SK-N-SH (cell line): ENCODE results near the gene PRG3. TPM values are rescaled to one million over a fixed set of nuclear protein-coding genes. Genes with fewer than 3 reads are reported as not detected.

ENCODE experiments used
- CTCF ChIA-PET: fragments of 300-600, 350-600 bp; formaldehyde crosslinking; extraction: SDS; loops from one replicate; lab custom pipeline; 2021; lab: Yijun Ruan, JAX
- POLR2A ChIA-PET: fragments of 350-600 bp; sonication (Branson Sonifier 250); formaldehyde crosslinking; extraction: SDS; loops from one replicate; lab custom pipeline; 2020; ENCODE audit warnings: antibody characterized with exemption, inconsistent platforms; lab: Yijun Ruan, JAX
- DNase-seq: peaks from one replicate; pipeline ENCODE4 v3.0.0; 2012
- H2AFZ ChIP-seq: fragments of 200-600 bp; sonication (generic); 2 replicates; pipeline ENCODE4 v1.8.1; 2016; ENCODE audit warnings: antibody characterized with exemption, mild to moderate bottlenecking, low read depth
- H3F3A ChIP-seq: fragments of 200-600 bp; sonication (generic); replicated peaks from 2 replicates; pipeline ENCODE3; 2016; ENCODE audit warnings: antibody characterized with exemption, mild to moderate bottlenecking; ENCODE audit not compliant: insufficient read depth
- H3K27ac ChIP-seq, 2 experiments: fragments of 200-500 bp in 1 of 2; fragments of 200-600 bp in 1 of 2; sonication (Bioruptor generic) in 1 of 2; sonication (generic), shearing (Covaris generic) in 1 of 2; 2 replicates each; pipeline versions ENCODE4 v1.5.1 to v1.6.1; 2014 to 2016; ENCODE audit warnings: low read depth in 2 of 2, inconsistent platforms in 1 of 2, low read length in 1 of 2, mild to moderate bottlenecking in 1 of 2, mixed read lengths in 1 of 2
- H3K27me3 ChIP-seq: fragments of 200-600 bp; sonication (generic), shearing (Covaris generic); 2 replicates; pipeline ENCODE4 v1.6.1; 2016; ENCODE audit warnings: mixed run types; ENCODE audit not compliant: insufficient read depth
- H3K36me3 ChIP-seq, 2 experiments: fragments of 200-500 bp in 1 of 2; fragments of 200-600 bp in 1 of 2; sonication (Bioruptor generic) in 1 of 2; sonication (generic) in 1 of 2; replicated peaks in 1 of 2; 2 replicates each; pipeline versions ENCODE3 to v1.5.1; 2014 to 2016; ENCODE audit warnings: low read length in 1 of 2, mild to moderate bottlenecking in 1 of 2; ENCODE audit not compliant: insufficient read depth in 2 of 2, control insufficient read depth in 1 of 2
- H3K4me1 ChIP-seq, 2 experiments: fragments of 200-500 bp in 1 of 2; fragments of 200-600 bp in 1 of 2; sonication (Bioruptor generic) in 1 of 2; sonication (generic), shearing (Covaris generic) in 1 of 2; 2 replicates each; pipeline versions ENCODE4 v1.5.1 to v1.6.1; 2014 to 2016; ENCODE audit warnings: low read depth in 1 of 2, low read length in 1 of 2, mixed run types in 1 of 2; ENCODE audit not compliant: insufficient read depth in 2 of 2, control insufficient read depth in 1 of 2
- H3K4me2 ChIP-seq: fragments of 200-600 bp; sonication (generic), shearing (Covaris generic); 2 replicates; pipeline ENCODE4 v1.6.1; 2017; ENCODE audit warnings: mixed run types
- H3K4me3 ChIP-seq, 2 experiments: fragments of 200-500 bp in 1 of 2; fragments of 200-600 bp in 1 of 2; sonication (Bioruptor generic) in 1 of 2; sonication (generic), shearing (Covaris generic) in 1 of 2; 2 replicates each; pipeline versions ENCODE4 v1.5.1 to v1.8.1; 2014 to 2016; ENCODE audit warnings: low read depth in 2 of 2, inconsistent platforms in 1 of 2, low read length in 1 of 2, mild to moderate bottlenecking in 1 of 2, mixed read lengths in 1 of 2, moderate library complexity in 1 of 2
- H3K79me2 ChIP-seq: fragments of 200-600 bp; sonication (generic); 2 replicates; pipeline ENCODE4 v1.8.1; 2017; ENCODE audit warnings: mild to moderate bottlenecking; ENCODE audit not compliant: insufficient read depth
- H3K9ac ChIP-seq: fragments of 200-600 bp; sonication (generic); 2 replicates; pipeline ENCODE4 v1.6.1; 2017; ENCODE audit warnings: mixed run types
- H3K9me2 ChIP-seq: fragments of 200-600 bp; sonication (generic); 2 replicates; pipeline ENCODE4 v1.6.1; 2017; ENCODE audit warnings: mixed run types
- H3K9me3 ChIP-seq: fragments of 200-600 bp; sonication (generic); 2 replicates; pipeline ENCODE4 v1.6.1; 2017; ENCODE audit warnings: mixed run types, mild to moderate bottlenecking, moderate library complexity
- H4K20me1 ChIP-seq: fragments of 200-600 bp; sonication (generic); 2 replicates; pipeline ENCODE4 v1.6.1; 2017; ENCODE audit warnings: mild to moderate bottlenecking, mixed run types; ENCODE audit not compliant: insufficient read depth
- ELF1 ChIP-seq: IDR thresholded peaks from 2 replicates; pipeline ENCODE4 v1.4.0; 2012
- FOSL2 ChIP-seq: IDR thresholded peaks from 2 replicates; pipeline ENCODE4 v1.4.0; 2012; ENCODE audit warnings: low read depth, mild to moderate bottlenecking, moderate library complexity, borderline replicate concordance
- FOXJ3 ChIP-seq: sonication (generic); formaldehyde crosslinking; IDR thresholded peaks from 2 replicates; pipeline ENCODE4 v1.5.1; 2020; ENCODE audit warnings: mild to moderate bottlenecking, missing genetic modification reagents
- GATA2 ChIP-seq: sonication (generic); formaldehyde crosslinking; IDR thresholded peaks from 2 replicates; pipeline ENCODE4 v1.5.0; 2020; ENCODE audit warnings: mild to moderate bottlenecking, missing genetic modification reagents
- MXI1 ChIP-seq: IDR thresholded peaks from 2 replicates; pipeline ENCODE4 v1.6.1; 2012; ENCODE audit warnings: mild to moderate bottlenecking, low read depth, low read length, improper control_type of control experiment
- NRF1 ChIP-seq: IDR thresholded peaks from 2 replicates; pipeline ENCODE4 v1.6.1; 2012; ENCODE audit warnings: low read depth, mild to moderate bottlenecking, low read length
- POLR2AphosphoS5 ChIP-seq: IDR thresholded peaks from 2 replicates; pipeline ENCODE4 v1.6.1; 2012; ENCODE audit warnings: low read depth, low read length
- RCOR1 ChIP-seq: fragments of 150-350 bp; IDR thresholded peaks from 2 replicates; pipeline ENCODE4 v1.6.1; 2017; ENCODE audit warnings: antibody characterized with exemption, low read length
- REST ChIP-seq: IDR thresholded peaks from 2 replicates; pipeline ENCODE4 v1.6.1; 2012; ENCODE audit warnings: mild to moderate bottlenecking, low read depth, low read length, moderate library complexity
- RFX5 ChIP-seq: IDR thresholded peaks from 2 replicates; pipeline ENCODE4 v1.6.1; 2012; ENCODE audit warnings: mild to moderate bottlenecking, improper control_type of control experiment, low read length
- SMC3 ChIP-seq: IDR thresholded peaks from 2 replicates; pipeline ENCODE4 v1.6.1; 2012; ENCODE audit warnings: low read depth, low read length, improper control_type of control experiment
- TAF1 ChIP-seq: IDR thresholded peaks from 2 replicates; pipeline ENCODE4 v1.6.1; 2012; ENCODE audit warnings: low read depth, mild to moderate bottlenecking, low read length, moderate library complexity, borderline replicate concordance
- TCF12 ChIP-seq: IDR thresholded peaks from 2 replicates; pipeline ENCODE4 v1.4.0; 2012
- WGBS: methylation state at CpG from one replicate; pipeline ENCODE4 v1.1.6; 2017; ENCODE audit warnings: low lambda C conversion rate; 5-methylcytosine and 5-hydroxymethylcytosine counted together
- polyA plus RNA-seq, 3 experiments: library from polyadenylated mRNA; depleted of rRNA; stranded (reverse); fragments of >200 nt; gene quantifications; 2 replicates each; pipeline ENCODE4 v1.2.3, GENCODE V29; 2012
- TF ChIP-seq, protein P1 (sequence below): IDR thresholded peaks from 2 replicates; pipeline ENCODE4 v1.4.0; 2012; ENCODE audit warnings: low read depth, borderline replicate concordance

The PRG3 gene
- polyA plus RNA-seq, 1 of the 3 experiments (the other 2 are of a cell fraction), result not detected

GRCh38 chr11:57368106-57368844 lies 12.7 kb downstream of the PRG3 start:
- no peaks in the 10 kb centered on the region for H3K9me2 ChIP-seq
- H3K4me2 ChIP-seq, result no peak overlapping the region
- DNase-seq, result no peak
- H3K4me3 ChIP-seq, result no peak overlapping the region
- no peak overlapping the region for H3K9ac ChIP-seq
- no peak for TF ChIP-seq RCOR1
- no peak for TF ChIP-seq RFX5
- no peak for TF ChIP-seq FOXJ3 (CRISPR knock-in tag)
- no peak for TF ChIP-seq POLR2AphosphoS5
- no peak for TF ChIP-seq TCF12
- no peak for TF ChIP-seq FOSL2
- TF ChIP-seq REST, result no peak
- TF ChIP-seq SMC3, result no peak
- TF ChIP-seq GATA2 (CRISPR knock-in tag), result no peak
- TF ChIP-seq NRF1, result no peak
- TF ChIP-seq MXI1, result no peak
- TF ChIP-seq, all 33 proteins: peak for 0
- Histone ChIP-seq H4K20me1 (no peaks in the 10 kb centered on the region), H3F3A (no peaks in the 10 kb centered on the region), H3K27me3 (0 out of 2 replicates have a peak, but pooled peaks cover 8% of the 10 kb centered on the region), H3K9me3 (no peaks in the 10 kb centered on the region), H3K79me2 (no peaks in the 10 kb centered on the region), H3K4me1 (no peaks in the 10 kb centered on the region), H3K27ac (no peak overlapping the region), H2AFZ (no peak overlapping the region), H3K36me3 (no peaks in the 10 kb centered on the region)
- ChIA-PET CTCF (interaction anchor here (1.4 to 2.1 kb wide), 2 partner anchors 18 to 276 kb away, joined by 3 to 6 read pairs; no protein-coding TSS in a partner anchor), POLR2A (no interaction called here)
- 51% methylated on average over 12 of the region's 19 CpGs for WGBS

GRCh38 chr11:57364851-57365660 lies 15.9 kb downstream of the PRG3 start:
- no peak overlapping the region for H3K9ac ChIP-seq
- ChIA-PET CTCF (interaction anchor here (1.3 to 7.1 kb wide), 2 partner anchors 20 to 115 kb away, joined by 3 to 33 read pairs; no protein-coding TSS in a partner anchor), POLR2A (no interaction called here)
- H3K4me1 ChIP-seq, result no peaks in the 10 kb centered on the region
- no peaks in the 10 kb centered on the region for H3K79me2 ChIP-seq
- H3K4me3 ChIP-seq, result no peak overlapping the region
- H4K20me1 ChIP-seq, result no peaks in the 10 kb centered on the region
- TF ChIP-seq TAF1 (no peak), ELF1 (no peak), RFX5 (no peak), REST (no peak)
- TF ChIP-seq, protein P1, sequence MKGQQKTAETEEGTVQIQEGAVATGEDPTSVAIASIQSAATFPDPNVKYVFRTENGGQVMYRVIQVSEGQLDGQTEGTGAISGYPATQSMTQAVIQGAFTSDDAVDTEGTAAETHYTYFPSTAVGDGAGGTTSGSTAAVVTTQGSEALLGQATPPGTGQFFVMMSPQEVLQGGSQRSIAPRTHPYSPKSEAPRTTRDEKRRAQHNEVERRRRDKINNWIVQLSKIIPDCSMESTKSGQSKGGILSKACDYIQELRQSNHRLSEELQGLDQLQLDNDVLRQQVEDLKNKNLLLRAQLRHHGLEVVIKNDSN, result no peak
- H3K9me3 ChIP-seq, result no peaks in the 10 kb centered on the region
- no peak overlapping the region for H2AFZ ChIP-seq
- no peak overlapping the region for H3K27ac ChIP-seq
- H3K36me3 ChIP-seq, result no peaks in the 10 kb centered on the region
- 60% methylated on average over 9 of the region's 9 CpGs for WGBS
- no peaks in the 10 kb centered on the region for H3K9me2 ChIP-seq
- no peak for DNase-seq
- H3K4me2 ChIP-seq, result no peak overlapping the region
- H3F3A ChIP-seq, result no peaks in the 10 kb centered on the region
- H3K27me3 ChIP-seq, result 0 out of 2 replicates have a peak, but pooled peaks cover 8% of the 10 kb centered on the region
